ENCODE data around the gene TMED3.

TMED3 gene

DNA sequence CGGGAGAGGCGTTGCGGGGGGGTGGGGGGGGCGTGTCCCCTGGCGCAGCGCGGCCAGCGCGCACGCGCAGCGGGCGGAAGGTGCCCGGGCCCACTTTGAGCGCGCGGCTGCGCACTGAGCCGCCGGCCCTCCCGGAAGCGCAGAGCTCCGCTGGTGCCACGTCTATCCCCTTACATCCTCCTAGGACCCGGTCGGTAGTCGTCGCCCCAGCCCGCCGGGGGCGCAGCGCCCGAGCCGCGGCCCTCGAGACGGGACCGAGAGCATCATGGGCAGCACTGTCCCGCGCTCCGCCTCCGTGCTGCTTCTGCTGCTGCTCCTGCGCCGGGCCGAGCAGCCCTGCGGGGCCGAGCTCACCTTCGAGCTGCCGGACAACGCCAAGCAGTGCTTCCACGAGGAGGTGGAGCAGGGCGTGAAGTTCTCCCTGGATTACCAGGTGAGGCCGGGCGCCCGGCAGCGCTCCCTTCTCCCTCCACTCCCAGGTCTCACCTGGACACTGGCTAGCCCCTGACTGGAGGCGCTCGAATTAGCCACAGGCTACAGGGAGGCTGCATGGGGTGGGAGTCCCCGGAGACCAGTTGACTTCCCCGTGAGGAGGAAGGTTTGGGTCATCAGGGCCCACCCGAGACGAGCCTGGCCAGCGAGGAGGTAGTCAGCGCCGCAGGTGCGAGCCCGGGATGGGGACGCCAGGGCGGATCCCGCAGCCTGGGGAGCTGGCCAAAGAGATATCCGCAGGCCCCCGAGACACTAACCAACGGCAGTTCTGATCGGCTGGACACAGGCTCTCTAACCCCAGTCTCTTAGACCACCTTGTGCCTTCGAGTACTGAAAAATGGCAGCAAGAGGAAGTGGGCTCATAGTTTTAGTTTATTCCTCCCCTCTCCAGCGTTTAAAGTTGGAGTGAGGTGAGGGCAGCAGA, at the start of gene TMED3:
TMED3 (plus strand) TSS at position 128 of the 916 bp plus-strand sequence; CDS start at position 266, 138 bp downstream.
- DNase-seq, result peak; percentile 85 to 90

DNA sequence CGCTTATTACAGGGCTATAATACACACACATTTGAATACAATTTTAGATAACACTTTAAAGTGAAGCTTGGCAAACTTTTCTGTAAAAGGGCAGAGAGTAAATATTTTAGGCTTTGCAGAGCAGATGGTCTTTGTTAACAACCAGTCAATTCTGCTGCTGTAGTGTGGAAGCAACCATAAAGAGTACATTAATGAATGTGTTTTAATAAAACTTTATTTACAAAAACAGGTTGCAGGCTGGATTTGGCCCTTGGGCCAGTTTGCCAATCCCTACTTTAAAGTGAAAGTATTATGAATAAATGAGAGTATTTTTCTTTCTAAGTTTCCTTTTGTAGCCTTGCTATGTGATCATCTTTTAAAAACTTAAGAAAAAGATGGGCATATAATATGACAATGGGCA, 49.1 kb upstream of the TMED3 start:
- DNase-seq, result no peak

- DNase-seq, result no peak
Measured at GRCh38 chr15:79265167-79265566, 45.7 kb upstream of the TMED3 start.

GRCh38 chr15:79265987-79266579, 44.8 kb upstream of the TMED3 start:
- no peak for DNase-seq

- no peak for DNase-seq
Measured at GRCh38 chr15:79282371-79283251, 28.3 kb upstream of the TMED3 start, which contains the start of gene ANKRD34C. ANKRD34C (plus strand) TSS chr15:79282722; CDS start chr15:79293285, 10,563 bp downstream.

DNA sequence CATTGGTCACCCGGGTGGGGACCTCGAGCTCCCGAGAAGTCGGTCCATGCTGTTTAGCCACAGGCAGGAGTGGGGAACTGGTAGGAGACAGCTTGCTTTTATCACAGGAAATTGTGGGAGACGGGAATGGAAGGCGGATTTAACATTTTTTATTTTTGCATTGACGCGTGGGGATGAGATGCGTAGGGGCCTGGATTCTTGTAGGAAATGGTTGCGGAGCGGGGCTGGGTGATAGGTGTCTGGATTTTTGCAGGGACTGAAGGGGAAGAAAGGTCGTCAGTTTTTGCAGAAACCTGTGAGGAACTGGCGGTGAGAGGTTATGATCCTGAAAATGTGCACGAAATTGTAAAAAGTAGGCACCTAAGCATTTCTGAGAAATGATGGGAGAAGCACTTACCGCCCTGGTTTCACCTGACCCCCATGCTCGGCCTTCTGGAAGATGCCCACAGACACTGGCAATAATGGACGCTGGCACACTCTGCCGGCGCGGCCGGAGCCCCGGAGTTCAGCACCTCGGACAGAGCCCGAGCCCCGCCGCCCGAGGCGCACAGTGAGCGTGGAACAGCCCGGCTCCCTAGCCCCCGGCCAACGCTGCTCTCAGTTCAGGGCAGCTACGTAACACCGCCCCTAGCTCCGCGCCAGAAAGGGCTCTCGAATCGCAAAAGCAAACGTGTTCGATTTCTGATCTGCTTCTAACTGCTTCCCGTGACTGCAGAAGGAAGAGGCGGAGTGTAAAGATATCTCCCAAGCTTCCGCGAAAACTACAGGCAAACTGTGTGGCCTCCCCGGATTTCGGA, 27.5 kb upstream of the TMED3 start:
- peak; percentile 3 to 4 for DNase-seq

- DNase-seq, result no peak
Measured at GRCh38 chr15:79290642-79291275, 20.2 kb upstream of the TMED3 start.

- no peak for DNase-seq
Measured at GRCh38 chr15:79292011-79292410, 18.9 kb upstream of the TMED3 start.

DNA sequence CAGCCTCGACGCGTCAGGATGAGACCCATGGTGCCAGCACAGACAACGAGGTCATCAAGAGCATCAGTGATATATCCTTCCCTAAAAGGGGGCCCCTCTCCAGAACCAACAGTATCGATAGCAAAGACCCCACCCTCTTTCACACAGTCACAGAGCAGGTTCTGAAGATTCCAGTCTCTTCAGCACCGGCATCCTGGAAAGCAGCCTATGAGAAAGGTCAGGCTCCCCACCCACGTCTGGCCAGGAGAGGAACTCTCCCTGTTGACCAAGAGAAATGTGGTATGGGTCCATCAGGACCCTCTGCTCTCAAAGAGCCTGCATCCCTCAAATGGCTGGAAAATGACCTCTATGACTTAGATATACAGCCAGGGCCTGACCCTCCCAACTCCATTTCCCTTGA, 16.8 kb upstream of the TMED3 start:
- DNase-seq, result no peak

DNA sequence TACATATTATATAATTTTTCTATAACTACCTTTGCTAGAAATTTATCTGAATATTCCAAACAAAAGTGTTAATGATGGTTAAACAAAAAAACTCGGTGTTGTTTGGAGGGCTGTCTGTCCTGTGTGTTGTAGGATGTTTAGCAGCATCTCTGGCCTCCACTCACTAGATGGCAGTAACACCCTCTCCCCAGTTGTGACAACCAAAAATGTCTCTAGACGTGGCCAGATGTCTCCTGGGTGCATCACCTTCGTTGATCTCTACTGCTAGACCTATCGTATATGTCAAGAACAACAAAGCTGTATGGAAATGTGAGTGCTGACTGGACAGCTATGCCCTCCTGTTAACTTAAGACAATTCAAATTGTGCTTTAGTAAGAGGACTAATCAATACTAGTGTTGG, 14.3 kb upstream of the TMED3 start:
- DNase-seq, result no peak

DNA sequence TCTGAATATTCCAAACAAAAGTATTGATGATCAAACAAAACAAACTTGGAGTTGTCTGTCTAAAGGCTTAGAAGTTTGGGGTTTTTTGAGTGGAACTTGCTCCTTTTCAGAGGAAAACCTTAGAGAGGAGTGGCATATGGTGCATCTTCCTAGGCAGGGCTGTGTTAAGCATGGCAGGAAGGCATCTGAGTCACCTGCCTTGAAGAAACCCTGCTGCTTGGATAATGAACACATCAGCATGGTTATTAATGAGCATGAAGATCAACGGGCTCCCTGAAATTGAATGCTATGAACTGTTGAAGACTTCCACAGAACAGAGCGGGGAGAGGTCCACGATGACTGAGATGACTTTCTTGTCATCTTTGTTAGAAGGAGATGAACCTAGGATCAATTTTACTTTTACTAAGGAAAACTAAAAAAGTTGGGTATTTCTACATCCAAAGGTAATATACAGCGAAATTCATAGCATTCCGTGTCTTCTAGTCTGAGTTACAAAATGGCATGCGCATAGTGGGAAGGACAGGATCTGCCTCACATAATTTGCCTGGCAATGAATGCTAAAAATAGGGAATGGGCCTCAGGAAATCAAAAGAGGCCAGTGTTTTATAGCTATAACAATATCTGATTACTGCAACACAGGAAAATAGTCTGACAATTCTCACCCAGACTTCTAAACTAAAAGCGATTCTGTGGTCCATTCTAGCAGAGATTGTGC, 11.6 kb upstream of the TMED3 start:
- DNase-seq, result no peak

DNA sequence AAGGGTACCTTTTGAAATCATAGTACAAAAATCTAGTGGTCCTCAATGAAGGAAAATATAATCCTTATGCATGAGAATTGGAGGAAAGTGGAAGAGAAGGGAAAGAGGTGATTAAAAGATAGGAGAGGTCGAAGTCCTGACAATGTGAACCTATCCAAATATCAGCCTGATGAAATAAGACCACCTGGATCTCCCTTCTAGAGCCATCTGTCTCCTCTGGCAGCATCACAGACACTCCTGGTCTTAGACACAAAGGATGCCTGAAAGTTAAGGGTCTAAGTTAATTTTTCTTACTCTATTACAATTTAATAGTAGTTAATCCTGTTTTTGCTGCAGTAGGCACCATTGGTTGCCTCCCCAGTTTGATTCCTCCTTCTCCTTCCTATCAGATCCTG, 11.1 kb upstream of the TMED3 start:
- no peak for DNase-seq

- DNase-seq, result no peak
Measured at GRCh38 chr15:79307251-79307650, 3.7 kb upstream of the TMED3 start.

DNA sequence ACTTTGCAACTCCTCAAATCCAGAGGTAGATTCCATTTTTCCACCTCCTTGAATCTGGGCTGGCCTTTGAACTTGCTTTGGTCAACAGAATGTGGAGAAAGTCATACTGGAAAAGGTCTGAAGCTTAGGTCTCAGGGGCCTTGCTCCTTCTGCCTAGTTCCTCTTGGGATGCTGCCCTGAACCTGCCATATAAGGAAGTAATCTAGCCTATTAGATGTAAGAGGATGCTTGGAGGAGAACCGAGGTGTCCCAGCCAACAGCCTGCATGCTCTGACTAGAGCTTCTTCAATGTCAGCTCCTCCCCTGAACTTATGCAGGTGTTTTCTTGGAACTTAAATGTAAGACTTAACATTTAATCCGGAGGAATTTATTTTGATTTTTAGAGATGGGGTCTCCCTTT, 2.0 kb upstream of the TMED3 start:
- no peak for DNase-seq

GRCh38 chr15:79310612-79310984, 314 bp upstream of the TMED3 start:
- DNase-seq, result no peak

DNA sequence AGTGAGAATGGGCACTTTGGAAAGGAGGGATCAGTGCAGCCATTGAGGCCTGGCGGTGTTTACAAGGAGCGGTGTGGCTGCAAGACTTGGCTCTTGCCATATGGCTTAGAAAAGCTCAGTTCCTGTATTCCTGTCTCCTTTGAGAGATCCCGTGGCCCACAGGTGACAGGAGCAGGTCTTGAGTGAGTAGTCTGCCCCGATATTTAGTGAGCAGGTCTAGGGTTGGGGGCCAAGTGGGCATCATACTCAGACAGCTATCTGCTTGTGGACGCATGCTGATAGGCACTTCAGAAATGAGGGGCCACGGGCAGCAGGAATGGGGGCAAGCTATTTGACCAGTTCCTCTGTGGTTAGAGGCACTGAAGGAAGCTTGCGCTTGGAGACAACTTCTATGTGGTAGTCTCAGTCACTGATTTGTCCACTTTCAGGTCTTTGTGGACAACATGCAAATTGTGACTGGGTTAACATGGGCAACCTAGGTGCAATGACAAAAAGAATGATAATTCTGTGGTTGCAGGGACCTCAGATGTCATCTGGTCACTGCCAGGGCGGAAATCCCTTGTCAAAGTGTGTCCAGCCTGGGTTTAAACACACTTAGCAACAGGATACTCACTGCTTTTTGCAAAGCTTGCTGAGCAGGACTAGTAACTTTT, 1.1 kb downstream of the TMED3 start:
- no peak for DNase-seq

DNA sequence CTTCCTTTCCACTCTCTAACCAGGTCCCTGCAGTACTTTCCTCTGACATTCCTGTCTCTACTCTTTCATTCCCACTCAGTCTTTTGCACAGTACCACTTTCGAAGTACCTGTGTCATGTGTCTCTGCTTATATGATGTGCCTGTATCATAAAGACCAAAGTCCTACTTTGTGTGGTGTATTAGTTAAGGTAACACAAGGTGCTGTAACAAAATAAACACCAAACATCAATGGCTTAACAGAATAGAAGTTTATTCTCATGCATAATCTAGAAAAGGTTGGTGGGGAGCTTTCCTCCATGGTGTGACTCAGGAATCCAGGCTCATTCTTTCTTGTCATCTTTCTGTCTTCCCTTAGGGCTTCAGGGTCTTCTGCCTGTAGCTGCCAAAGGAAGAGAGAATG, 3.3 kb downstream of the TMED3 start:
- DNase-seq, result no peak

- no peak for DNase-seq
Measured at GRCh38 chr15:79314811-79315210, 3.9 kb downstream of the TMED3 start.

- no peak for DNase-seq
Measured at GRCh38 chr15:79315623-79316328, 4.9 kb downstream of the TMED3 start.

DNA sequence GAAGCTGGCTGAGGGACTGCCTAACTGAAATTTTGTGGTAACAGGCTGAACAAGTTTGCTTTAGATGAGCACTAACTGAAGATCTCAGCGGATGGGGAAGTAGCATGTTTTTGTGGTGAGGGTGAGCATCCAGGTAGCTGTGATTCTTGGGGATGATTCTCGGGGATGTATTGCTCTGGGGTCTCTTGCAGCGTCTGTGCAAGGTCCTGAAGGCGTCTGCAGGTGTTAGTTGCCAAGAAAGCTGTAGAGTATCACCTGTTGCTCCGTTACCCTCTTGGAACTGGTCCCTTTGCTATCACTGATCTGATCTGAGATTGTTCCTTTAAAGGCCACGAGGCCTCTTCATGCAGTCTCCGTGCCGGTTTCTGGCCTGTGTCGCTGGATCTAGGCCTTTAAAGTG, 6.0 kb downstream of the TMED3 start:
- DNase-seq, result no peak
